GM12878 (cell line): ENCODE results near the gene KDM6B. TPM values are rescaled to one million over a fixed set of nuclear protein-coding genes. Genes with fewer than 3 reads are reported as not detected.
A peak's percentile ranks its signal among the peaks of the same experiment; 100 is the strongest.

Experiments
- ASH2L ChIP-seq: fragments of 300-600, 200-600 bp; sonication (generic); IDR thresholded peaks from 2 replicates; pipeline ENCODE4 v1.6.1; 2017; ENCODE audit warnings: low read depth, mild to moderate bottlenecking, borderline replicate concordance
- BCL11A ChIP-seq: IDR thresholded peaks from 2 replicates; pipeline ENCODE4 v1.6.1; 2011; ENCODE audit warnings: low read depth, low read length
- ETV6 ChIP-seq, 2 experiments: fragments of 450-650 bp in 1 of 2; IDR thresholded peaks in 1 of 2; conservative IDR thresholded peaks in 1 of 2; 2 replicates each; pipeline ENCODE4 v1.6.1; 2014; ENCODE audit warnings: antibody characterized with exemption in 1 of 2, borderline replicate concordance in 1 of 2, low read depth in 1 of 2, mild to moderate bottlenecking in 1 of 2, moderate library complexity in 1 of 2
- JUND ChIP-seq: IDR thresholded peaks from 2 replicates; pipeline ENCODE4 v1.6.1; 2012; ENCODE audit warnings: low read depth, mild to moderate bottlenecking, low read length, improper control_type of control experiment, moderate library complexity
- LARP7 ChIP-seq: fragments of 450-650 bp; IDR thresholded peaks from 2 replicates; pipeline ENCODE4 v1.6.1; 2017; ENCODE audit warnings: mild to moderate bottlenecking
- MEF2B ChIP-seq: fragments of 450-650 bp; IDR thresholded peaks from 2 replicates; pipeline ENCODE4 v1.6.1; 2018; ENCODE audit warnings: mild to moderate bottlenecking, moderate library complexity; ENCODE audit not compliant: partially characterized antibody, poor library complexity, severe bottlenecking
- NFIC ChIP-seq: IDR thresholded peaks from 2 replicates; pipeline ENCODE4 v1.6.1; 2012; ENCODE audit warnings: low read depth, mild to moderate bottlenecking, inconsistent platforms, low read length, moderate library complexity
- NFYB ChIP-seq: IDR thresholded peaks from 2 replicates; pipeline ENCODE4 v1.6.1; 2011; ENCODE audit warnings: low read depth, mild to moderate bottlenecking, low read length, improper control_type of control experiment, moderate library complexity; ENCODE audit not compliant: insufficient read depth
- PAX5 ChIP-seq: IDR thresholded peaks from 2 replicates; pipeline ENCODE4 v1.6.1; 2011; ENCODE audit warnings: low read depth, low read length, borderline replicate concordance
- SMAD5 ChIP-seq: IDR thresholded peaks from 2 replicates; pipeline ENCODE4 v1.6.1; 2016; ENCODE audit warnings: antibody characterized with exemption, low read depth
- SPI1 ChIP-seq: IDR thresholded peaks from 2 replicates; pipeline ENCODE4 v1.6.1; 2011; ENCODE audit warnings: low read depth, mild to moderate bottlenecking, low read length, moderate library complexity, borderline replicate concordance; ENCODE audit not compliant: insufficient read depth
- TAF1 ChIP-seq: IDR thresholded peaks from 2 replicates; pipeline ENCODE4 v1.6.1; 2011; ENCODE audit warnings: mild to moderate bottlenecking, low read depth, low read length, borderline replicate concordance
- ZNF217 ChIP-seq: fragments of 450-650 bp; IDR thresholded peaks from 2 replicates; pipeline ENCODE4 v1.6.1; 2017; ENCODE audit warnings: antibody characterized with exemption, mild to moderate bottlenecking
- polyA plus RNA-seq, 11 experiments: library from polyadenylated mRNA; depleted of rRNA in 4 of 11; unstranded in 6 of 11; stranded (reverse) in 5 of 11; fragments of >200 nt; fragmentation: Nextera tagmentation in 4 of 11; fragmentation: Illumina TruSeq in 1 of 11; extraction: Ambion mirVana in 4 of 11; extraction: Trizol in 1 of 11; gene quantifications; 1 replicate in 1 of 11; 2 replicates in 10 of 11; pipeline versions ENCODE4 v1.2.1 to v1.2.3, GENCODE V29; 2011 to 2016; ENCODE audit warnings: inconsistent platforms in 2 of 11, missing spikeins in 2 of 11, low read depth in 1 of 11
- total RNA-seq, 4 experiments: library from RNA; depleted of rRNA in 3 of 4; stranded (reverse); fragments of >200 nt in 3 of 4; fragmentation: Illumina TruSeq in 1 of 4; extraction: Trizol in 1 of 4; gene quantifications; 2 replicates each; pipeline versions ENCODE4 v1.2.1 to v1.2.3, GENCODE V29; 2013 to 2021
- TF ChIP-seq, protein P1 (sequence below): IDR thresholded peaks from 2 replicates; pipeline ENCODE4 v1.6.1; 2012; ENCODE audit warnings: improper control_type of control experiment, low read depth, low read length; ENCODE audit not compliant: insufficient replicate concordance
- TF ChIP-seq, protein P2 (sequence below): fragments of 450-650 bp; IDR thresholded peaks from 2 replicates; pipeline ENCODE4 v1.6.1; 2016; ENCODE audit warnings: mild to moderate bottlenecking
- TF ChIP-seq, protein P3 (sequence below): fragments of 450-650 bp; IDR thresholded peaks from 2 replicates; pipeline ENCODE4 v1.6.1; 2016; ENCODE audit warnings: mild to moderate bottlenecking, moderate library complexity, borderline replicate concordance

The KDM6B gene
- total and polyA plus RNA-seq, 10 of the 15 experiments (the other 5 are each of a cell fraction or from before 2014, with no cell fraction given), result 0.05 to 33.5 (median 2.3) TPM

DNA sequence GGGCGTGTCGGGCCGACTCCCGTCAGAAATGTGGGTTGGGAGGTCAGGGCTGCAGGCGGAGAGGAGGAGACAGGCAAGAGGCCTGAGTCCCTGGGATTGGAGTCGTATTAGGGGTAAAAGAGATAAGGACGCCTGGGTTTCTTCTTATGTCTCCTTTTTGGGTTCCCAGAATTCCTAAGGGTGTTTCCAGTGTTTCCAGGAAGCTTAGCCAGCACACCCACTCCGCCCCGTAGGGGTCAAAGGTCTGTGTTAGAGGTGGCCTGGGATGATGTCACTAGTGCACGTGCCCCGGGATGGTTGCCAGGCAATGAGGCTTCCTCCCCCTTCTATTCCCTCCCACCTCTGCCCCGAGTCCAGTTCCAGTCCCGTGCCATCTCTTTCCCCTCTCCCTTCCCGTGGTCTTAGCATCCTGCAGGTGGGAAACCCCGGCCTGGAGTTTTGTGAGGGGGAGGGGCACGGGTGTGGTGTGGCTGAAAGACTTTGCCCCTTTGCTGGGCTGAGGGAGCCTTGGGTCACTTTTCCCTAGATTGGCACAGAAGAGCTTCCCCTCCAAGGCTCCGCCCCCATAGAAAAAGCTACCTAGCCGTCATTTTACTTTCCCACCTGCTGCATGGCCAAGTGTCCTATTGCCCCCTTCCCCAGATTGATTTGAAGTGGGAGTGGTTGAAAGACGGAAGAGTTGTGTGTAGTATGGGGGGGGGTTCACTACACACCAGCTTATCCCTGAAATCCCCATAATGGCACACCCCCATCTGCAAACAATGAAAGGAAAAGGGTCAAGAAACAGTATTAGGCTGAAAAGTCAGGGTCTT is 2.8 kb downstream of the KDM6B start (continued):
- TF ChIP-seq ASH2L, result no peak
- TF ChIP-seq LARP7, result no peak
- no peak for TF ChIP-seq ZNF217
- TF ChIP-seq, protein P1, sequence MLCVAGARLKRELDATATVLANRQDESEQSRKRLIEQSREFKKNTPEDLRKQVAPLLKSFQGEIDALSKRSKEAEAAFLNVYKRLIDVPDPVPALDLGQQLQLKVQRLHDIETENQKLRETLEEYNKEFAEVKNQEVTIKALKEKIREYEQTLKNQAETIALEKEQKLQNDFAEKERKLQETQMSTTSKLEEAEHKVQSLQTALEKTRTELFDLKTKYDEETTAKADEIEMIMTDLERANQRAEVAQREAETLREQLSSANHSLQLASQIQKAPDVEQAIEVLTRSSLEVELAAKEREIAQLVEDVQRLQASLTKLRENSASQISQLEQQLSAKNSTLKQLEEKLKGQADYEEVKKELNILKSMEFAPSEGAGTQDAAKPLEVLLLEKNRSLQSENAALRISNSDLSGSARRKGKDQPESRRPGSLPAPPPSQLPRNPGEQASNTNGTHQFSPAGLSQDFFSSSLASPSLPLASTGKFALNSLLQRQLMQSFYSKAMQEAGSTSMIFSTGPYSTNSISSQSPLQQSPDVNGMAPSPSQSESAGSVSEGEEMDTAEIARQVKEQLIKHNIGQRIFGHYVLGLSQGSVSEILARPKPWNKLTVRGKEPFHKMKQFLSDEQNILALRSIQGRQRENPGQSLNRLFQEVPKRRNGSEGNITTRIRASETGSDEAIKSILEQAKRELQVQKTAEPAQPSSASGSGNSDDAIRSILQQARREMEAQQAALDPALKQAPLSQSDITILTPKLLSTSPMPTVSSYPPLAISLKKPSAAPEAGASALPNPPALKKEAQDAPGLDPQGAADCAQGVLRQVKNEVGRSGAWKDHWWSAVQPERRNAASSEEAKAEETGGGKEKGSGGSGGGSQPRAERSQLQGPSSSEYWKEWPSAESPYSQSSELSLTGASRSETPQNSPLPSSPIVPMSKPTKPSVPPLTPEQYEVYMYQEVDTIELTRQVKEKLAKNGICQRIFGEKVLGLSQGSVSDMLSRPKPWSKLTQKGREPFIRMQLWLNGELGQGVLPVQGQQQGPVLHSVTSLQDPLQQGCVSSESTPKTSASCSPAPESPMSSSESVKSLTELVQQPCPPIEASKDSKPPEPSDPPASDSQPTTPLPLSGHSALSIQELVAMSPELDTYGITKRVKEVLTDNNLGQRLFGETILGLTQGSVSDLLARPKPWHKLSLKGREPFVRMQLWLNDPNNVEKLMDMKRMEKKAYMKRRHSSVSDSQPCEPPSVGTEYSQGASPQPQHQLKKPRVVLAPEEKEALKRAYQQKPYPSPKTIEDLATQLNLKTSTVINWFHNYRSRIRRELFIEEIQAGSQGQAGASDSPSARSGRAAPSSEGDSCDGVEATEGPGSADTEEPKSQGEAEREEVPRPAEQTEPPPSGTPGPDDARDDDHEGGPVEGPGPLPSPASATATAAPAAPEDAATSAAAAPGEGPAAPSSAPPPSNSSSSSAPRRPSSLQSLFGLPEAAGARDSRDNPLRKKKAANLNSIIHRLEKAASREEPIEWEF, result no peak
- no peak for TF ChIP-seq BCL11A
- no peak for TF ChIP-seq MEF2B
- TF ChIP-seq, protein P2, sequence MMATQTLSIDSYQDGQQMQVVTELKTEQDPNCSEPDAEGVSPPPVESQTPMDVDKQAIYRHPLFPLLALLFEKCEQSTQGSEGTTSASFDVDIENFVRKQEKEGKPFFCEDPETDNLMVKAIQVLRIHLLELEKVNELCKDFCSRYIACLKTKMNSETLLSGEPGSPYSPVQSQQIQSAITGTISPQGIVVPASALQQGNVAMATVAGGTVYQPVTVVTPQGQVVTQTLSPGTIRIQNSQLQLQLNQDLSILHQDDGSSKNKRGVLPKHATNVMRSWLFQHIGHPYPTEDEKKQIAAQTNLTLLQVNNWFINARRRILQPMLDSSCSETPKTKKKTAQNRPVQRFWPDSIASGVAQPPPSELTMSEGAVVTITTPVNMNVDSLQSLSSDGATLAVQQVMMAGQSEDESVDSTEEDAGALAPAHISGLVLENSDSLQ, result no peak; the same call in 1 of the 2 replicates
- TF ChIP-seq, protein P3, sequence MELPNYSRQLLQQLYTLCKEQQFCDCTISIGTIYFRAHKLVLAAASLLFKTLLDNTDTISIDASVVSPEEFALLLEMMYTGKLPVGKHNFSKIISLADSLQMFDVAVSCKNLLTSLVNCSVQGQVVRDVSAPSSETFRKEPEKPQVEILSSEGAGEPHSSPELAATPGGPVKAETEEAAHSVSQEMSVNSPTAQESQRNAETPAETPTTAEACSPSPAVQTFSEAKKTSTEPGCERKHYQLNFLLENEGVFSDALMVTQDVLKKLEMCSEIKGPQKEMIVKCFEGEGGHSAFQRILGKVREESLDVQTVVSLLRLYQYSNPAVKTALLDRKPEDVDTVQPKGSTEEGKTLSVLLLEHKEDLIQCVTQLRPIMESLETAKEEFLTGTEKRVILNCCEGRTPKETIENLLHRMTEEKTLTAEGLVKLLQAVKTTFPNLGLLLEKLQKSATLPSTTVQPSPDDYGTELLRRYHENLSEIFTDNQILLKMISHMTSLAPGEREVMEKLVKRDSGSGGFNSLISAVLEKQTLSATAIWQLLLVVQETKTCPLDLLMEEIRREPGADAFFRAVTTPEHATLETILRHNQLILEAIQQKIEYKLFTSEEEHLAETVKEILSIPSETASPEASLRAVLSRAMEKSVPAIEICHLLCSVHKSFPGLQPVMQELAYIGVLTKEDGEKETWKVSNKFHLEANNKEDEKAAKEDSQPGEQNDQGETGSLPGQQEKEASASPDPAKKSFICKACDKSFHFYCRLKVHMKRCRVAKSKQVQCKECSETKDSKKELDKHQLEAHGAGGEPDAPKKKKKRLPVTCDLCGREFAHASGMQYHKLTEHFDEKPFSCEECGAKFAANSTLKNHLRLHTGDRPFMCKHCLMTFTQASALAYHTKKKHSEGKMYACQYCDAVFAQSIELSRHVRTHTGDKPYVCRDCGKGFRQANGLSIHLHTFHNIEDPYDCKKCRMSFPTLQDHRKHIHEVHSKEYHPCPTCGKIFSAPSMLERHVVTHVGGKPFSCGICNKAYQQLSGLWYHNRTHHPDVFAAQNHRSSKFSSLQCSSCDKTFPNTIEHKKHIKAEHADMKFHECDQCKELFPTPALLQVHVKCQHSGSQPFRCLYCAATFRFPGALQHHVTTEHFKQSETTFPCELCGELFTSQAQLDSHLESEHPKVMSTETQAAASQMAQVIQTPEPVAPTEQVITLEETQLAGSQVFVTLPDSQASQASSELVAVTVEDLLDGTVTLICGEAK, result peak; percentile 41; the same call in 1 of the 2 replicates
- TF ChIP-seq PAX5, result peak; percentile 46; the same call in 1 of the 2 replicates
- TF ChIP-seq NFIC, result no peak
- no peak for TF ChIP-seq NFYB
- TF ChIP-seq SMAD5, result no peak
- no peak for TF ChIP-seq SPI1
- 0 out of 2 replicates have a peak, but pooled peaks have one; percentile 8 for TF ChIP-seq JUND
- TF ChIP-seq ETV6 (conservative IDR thresholded peaks at IDR 0.05 in 1 of 2, IDR thresholded peaks at IDR 0.05 in 1 of 2; ENCODE audit: borderline replicate concordance in 1 of 2, low read depth in 1 of 2), result no peak; a peak in 1 of 4 replicates
- TF ChIP-seq TAF1, result 0 out of 2 replicates have a peak, but pooled peaks have one; percentile 38
